ENCODE results near the gene SNX13.

SNX13 gene

GRCh38 chr7:17934094-17934493, 6.2 kb downstream of the SNX13 start:
- Histone ChIP-seq H3K4me3 (ENCODE audit: low read depth in 1 of 2, low read length in 1 of 2) (no peak overlapping the region), H3K27me3 (no peaks in the 10 kb centered on the region), H3K36me3 (no peaks in the 10 kb centered on the region), H3K9me3 (no peaks in the 10 kb centered on the region), H3K27ac (peak overlapping the region; percentile 50), H3K4me1 (ENCODE audit: control insufficient read depth in 1 of 2, insufficient read depth in 1 of 2, low read depth in 1 of 2, low read length in 1 of 2) (peaks cover 60 to 69% of the 10 kb centered on the region in 2 experiments)
- TF ChIP-seq CTCF (IDR thresholded peaks at IDR 0.05) = no peak

DNA sequence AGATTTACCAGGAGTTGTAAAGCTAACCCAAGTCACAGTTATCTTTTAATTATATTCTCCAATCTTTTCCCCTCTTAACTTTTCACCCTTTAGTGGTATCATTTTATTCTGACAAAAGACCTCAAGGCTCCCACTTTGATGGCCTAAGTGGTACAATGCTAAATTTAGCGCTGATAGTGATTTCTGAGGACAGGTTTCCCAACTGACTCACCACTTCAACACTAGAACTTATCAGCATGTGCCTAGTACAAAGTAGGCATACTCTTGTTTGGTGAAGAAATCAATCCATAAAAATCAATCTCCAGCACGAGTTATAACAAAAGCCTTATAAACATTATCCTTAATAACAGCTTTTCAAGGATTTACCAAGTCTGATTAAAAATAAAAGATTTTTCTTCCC, 7.5 kb downstream of the SNX13 start:
- Histone ChIP-seq H3K36me3 (no peaks in the 10 kb centered on the region), H3K27me3 (no peaks in the 10 kb centered on the region), H3K4me1 (ENCODE audit: control insufficient read depth in 1 of 2, insufficient read depth in 1 of 2, low read depth in 1 of 2, low read length in 1 of 2) (peaks cover 47 to 56% of the 10 kb centered on the region in 2 experiments), H3K9me3 (no peaks in the 10 kb centered on the region), H3K27ac (no peak overlapping the region), H3K4me3 (ENCODE audit: low read depth in 1 of 2, low read length in 1 of 2) (no peak overlapping the region)
- no peak for TF ChIP-seq CTCF (IDR thresholded peaks at IDR 0.05)

DNA sequence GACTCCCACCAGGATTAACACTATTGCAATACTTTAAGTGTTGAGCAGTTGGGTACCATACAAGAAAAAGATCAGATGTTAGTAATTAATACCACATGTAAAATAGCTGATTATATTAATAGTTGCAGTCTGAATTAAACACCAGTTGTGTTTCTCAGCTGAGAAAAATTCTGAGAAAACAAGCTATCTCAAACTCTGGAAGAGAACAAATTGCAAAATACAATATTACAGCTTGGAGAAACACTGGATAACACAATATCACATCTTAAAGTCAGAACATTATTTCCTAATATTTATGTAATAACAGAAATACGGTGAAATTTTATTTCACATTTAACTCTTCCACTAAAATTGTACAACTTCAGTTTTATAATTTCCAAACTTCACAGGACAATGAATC, 9.2 kb downstream of the SNX13 start:
- Histone ChIP-seq H3K27me3 (no peaks in the 10 kb centered on the region), H3K27ac (no peak overlapping the region), H3K4me3 (ENCODE audit: low read depth in 1 of 2, low read length in 1 of 2) (no peak overlapping the region), H3K36me3 (no peaks in the 10 kb centered on the region), H3K9me3 (no peaks in the 10 kb centered on the region), H3K4me1 (ENCODE audit: control insufficient read depth in 1 of 2, insufficient read depth in 1 of 2, low read depth in 1 of 2, low read length in 1 of 2) (peaks cover 38 to 48% of the 10 kb centered on the region in 2 experiments)
- TF ChIP-seq CTCF (IDR thresholded peaks at IDR 0.05) = no peak

DNA sequence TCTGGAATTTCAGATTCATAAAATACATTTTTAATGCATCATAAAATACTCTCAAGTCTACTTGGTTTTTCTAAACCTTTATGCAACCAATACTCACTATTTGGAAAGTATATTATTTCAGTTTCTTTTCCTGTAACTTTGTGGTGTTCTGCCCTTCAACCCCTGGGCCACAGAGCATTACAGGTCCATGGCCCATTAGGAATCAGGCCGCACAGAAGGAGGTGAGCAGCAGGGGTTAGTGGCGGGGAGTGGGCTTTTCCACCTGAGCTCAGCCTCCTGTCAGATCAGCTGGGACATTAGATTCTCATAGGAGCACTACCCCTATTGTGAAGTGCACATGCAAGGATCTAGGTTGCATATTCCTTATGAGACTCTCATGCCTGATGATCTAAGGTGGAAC, 9.7 kb downstream of the SNX13 start:
- Histone ChIP-seq H3K27ac (no peak overlapping the region), H3K27me3 (no peaks in the 10 kb centered on the region), H3K9me3 (no peaks in the 10 kb centered on the region), H3K4me3 (ENCODE audit: low read depth in 1 of 2, low read length in 1 of 2) (no peak overlapping the region), H3K4me1 (ENCODE audit: control insufficient read depth in 1 of 2, insufficient read depth in 1 of 2, low read depth in 1 of 2, low read length in 1 of 2) (peaks cover 35 to 45% of the 10 kb centered on the region in 2 experiments), H3K36me3 (no peaks in the 10 kb centered on the region)
- TF ChIP-seq CTCF (IDR thresholded peaks at IDR 0.05) = no peak

- H3K4me1 ChIP-seq (ENCODE audit: control insufficient read depth in 1 of 2, insufficient read depth in 1 of 2, low read depth in 1 of 2, low read length in 1 of 2) = peaks cover 27 to 38% of the 10 kb centered on the region in 2 experiments
Measured at GRCh38 chr7:17929647-17930395, 10.5 kb downstream of the SNX13 start.

More at GRCh38 chr7:17929647-17930395, 10.5 kb downstream of the SNX13 start:
- no peak for TF ChIP-seq CTCF (IDR thresholded peaks at IDR 0.05)
- no peak overlapping the region for H3K4me3 ChIP-seq (ENCODE audit: low read depth in 1 of 2, low read length in 1 of 2)
- H3K27ac ChIP-seq = no peak overlapping the region
- no peaks in the 10 kb centered on the region for H3K36me3 ChIP-seq
- no peaks in the 10 kb centered on the region for H3K27me3 ChIP-seq
- H3K9me3 ChIP-seq = no peaks in the 10 kb centered on the region

Measured in neutrophil (primary cell).